Osteocyte (in vitro differentiated cells): ENCODE measurements around the gene GET4. TPM values are rescaled to one million over a fixed set of nuclear protein-coding genes. Genes with fewer than 3 reads are reported as not detected.

Experiments
- DNase-seq: peaks from one replicate; pipeline ENCODE4 v3.0.0; 2021; ENCODE audit warnings: mixed read lengths; ENCODE audit not compliant: unreplicated experiment; ENCODE audit errors: extremely low spot score
- H3K27ac Mint-ChIP-seq: one replicate; pipeline ENCODE4 v1.8.0; 2021; ENCODE audit warnings: mild to moderate bottlenecking, mixed read lengths; ENCODE audit not compliant: unreplicated experiment
- H3K27me3 Mint-ChIP-seq: one replicate; pipeline ENCODE4 v1.8.0; 2021; ENCODE audit warnings: mixed read lengths; ENCODE audit not compliant: unreplicated experiment
- H3K36me3 Mint-ChIP-seq: one replicate; pipeline ENCODE4 v1.8.0; 2021; ENCODE audit warnings: mixed read lengths; ENCODE audit not compliant: unreplicated experiment
- H3K4me1 Mint-ChIP-seq: one replicate; pipeline ENCODE4 v1.8.0; 2021; ENCODE audit warnings: mixed read lengths; ENCODE audit not compliant: unreplicated experiment
- H3K4me3 Mint-ChIP-seq: one replicate; pipeline ENCODE4 v1.8.0; 2021; ENCODE audit warnings: mild to moderate bottlenecking, moderate library complexity, mixed read lengths; ENCODE audit not compliant: unreplicated experiment
- H3K9me3 Mint-ChIP-seq: one replicate; pipeline ENCODE4 v1.8.0; 2021; ENCODE audit warnings: mixed read lengths; ENCODE audit not compliant: unreplicated experiment
- total RNA-seq: library from RNA; stranded (reverse); gene quantifications from 2 replicates; pipeline ENCODE4 v1.2.1, GENCODE V29; 2021
- TF ChIP-seq, protein P1 (sequence below): fragments of 200-600 bp; sonication (generic); IDR thresholded peaks from 2 replicates; pipeline ENCODE4 v1.5.0; 2021; ENCODE audit warnings: antibody characterized with exemption, mild to moderate bottlenecking, moderate library complexity

GET4 gene
- total RNA-seq, 1 donor from 2014 or later, result 33.7 TPM

DNA sequence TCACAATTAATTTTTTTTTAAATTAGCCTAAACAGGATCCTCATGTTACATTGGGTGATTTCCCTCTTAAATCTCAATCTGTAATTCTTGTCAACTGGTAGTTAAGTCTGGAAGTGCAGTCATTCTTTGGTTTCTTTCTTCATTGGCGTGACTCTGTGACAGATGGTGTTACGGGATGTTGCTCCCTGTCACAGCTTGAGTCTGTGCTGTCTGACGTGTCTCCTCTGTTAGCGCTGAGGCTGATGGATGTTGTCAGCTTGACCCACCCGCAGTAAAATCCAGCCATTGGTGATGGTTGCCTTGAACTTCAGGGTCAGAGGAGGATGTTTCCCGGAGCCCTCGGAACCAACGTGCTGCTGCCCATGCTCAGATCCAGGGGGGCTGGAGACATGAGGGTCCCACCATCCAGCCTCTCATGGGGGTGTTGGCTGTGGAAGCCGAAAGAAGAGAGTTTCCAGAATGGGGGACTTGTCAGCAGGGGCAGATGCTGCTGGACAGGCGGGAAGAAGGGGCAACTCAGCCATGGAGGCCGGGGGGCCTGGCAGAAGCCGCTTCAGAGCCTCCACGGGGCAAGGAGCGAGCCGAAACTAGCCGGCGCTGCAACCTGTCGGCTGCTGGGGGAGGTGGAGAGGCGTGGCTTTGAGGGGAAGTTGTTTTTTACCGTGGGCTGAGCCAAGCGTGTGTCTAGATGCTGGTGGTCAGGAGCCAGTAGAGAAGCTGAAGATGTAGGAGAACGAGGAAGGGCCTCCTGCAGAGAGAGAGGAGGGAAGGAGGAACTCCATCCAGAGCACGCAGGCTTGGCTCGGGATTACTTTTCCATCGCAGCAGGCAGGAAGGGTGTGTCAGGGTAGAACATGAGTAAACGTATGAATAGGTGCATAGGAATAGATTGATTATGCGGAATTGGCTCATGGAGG lies 40.6 kb upstream of the GET4 start:
- DNase-seq, result no peak
- no peaks in the 10 kb centered on the region for H3K27me3 Mint-ChIP-seq
- peaks cover 51% of the 10 kb centered on the region for H3K4me1 Mint-ChIP-seq
- H3K27ac Mint-ChIP-seq, result peak overlapping the region; percentile 82
- TF ChIP-seq, protein P1, sequence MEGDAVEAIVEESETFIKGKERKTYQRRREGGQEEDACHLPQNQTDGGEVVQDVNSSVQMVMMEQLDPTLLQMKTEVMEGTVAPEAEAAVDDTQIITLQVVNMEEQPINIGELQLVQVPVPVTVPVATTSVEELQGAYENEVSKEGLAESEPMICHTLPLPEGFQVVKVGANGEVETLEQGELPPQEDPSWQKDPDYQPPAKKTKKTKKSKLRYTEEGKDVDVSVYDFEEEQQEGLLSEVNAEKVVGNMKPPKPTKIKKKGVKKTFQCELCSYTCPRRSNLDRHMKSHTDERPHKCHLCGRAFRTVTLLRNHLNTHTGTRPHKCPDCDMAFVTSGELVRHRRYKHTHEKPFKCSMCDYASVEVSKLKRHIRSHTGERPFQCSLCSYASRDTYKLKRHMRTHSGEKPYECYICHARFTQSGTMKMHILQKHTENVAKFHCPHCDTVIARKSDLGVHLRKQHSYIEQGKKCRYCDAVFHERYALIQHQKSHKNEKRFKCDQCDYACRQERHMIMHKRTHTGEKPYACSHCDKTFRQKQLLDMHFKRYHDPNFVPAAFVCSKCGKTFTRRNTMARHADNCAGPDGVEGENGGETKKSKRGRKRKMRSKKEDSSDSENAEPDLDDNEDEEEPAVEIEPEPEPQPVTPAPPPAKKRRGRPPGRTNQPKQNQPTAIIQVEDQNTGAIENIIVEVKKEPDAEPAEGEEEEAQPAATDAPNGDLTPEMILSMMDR, result no peak
- peaks cover 31% of the 10 kb centered on the region for H3K36me3 Mint-ChIP-seq
- no peaks in the 10 kb centered on the region for H3K9me3 Mint-ChIP-seq
- no peak overlapping the region for H3K4me3 Mint-ChIP-seq

DNA sequence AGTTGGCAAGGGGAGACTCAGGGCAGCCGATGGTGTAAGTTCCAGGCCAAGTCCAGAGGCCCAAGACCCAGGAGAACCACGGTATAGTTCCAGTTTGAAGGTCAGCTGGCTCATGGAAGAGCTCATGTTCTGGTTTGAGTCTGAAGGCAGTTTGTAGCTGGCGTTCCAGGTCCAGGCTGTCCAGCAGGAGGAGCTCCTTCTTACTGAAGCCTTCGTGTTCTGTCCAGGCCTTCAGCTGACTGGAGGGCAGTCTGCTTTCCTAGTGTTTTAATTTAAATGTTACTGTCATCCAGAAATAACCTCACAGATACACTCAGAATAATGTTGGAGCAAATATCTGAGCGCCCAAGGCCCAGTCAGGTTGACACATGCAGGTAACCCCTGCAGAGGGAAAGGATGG lies 39.9 kb upstream of the GET4 start:
- Mint-ChIP-seq H3K27ac (peak overlapping the region; percentile 82), H3K9me3 (no peaks in the 10 kb centered on the region), H3K4me1 (peaks cover 44% of the 10 kb centered on the region), H3K36me3 (peaks cover 33% of the 10 kb centered on the region), H3K4me3 (no peak overlapping the region), H3K27me3 (no peaks in the 10 kb centered on the region)
- TF ChIP-seq, protein P1, result peak; percentile 59
- no peak for DNase-seq

GRCh38 chr7:837001-837400 lies 39.4 kb upstream of the GET4 start:
- Mint-ChIP-seq H3K9me3 (no peaks in the 10 kb centered on the region), H3K4me1 (peaks cover 38% of the 10 kb centered on the region), H3K27me3 (no peaks in the 10 kb centered on the region), H3K36me3 (peaks cover 38% of the 10 kb centered on the region), H3K27ac (peak overlapping the region; percentile 82), H3K4me3 (no peak overlapping the region)
- TF ChIP-seq, protein P1, result no peak
- no peak for DNase-seq

GRCh38 chr7:840001-840600 lies 36.3 kb upstream of the GET4 start:
- TF ChIP-seq, protein P1, result no peak
- peaks cover 52% of the 10 kb centered on the region for H3K36me3 Mint-ChIP-seq
- no peaks in the 10 kb centered on the region for H3K9me3 Mint-ChIP-seq
- no peak overlapping the region for H3K27ac Mint-ChIP-seq
- peaks cover 17% of the 10 kb centered on the region for H3K4me1 Mint-ChIP-seq
- no peak for DNase-seq
- H3K27me3 Mint-ChIP-seq, result no peaks in the 10 kb centered on the region
- H3K4me3 Mint-ChIP-seq, result no peak overlapping the region

GRCh38 chr7:841943-842342 lies 34.4 kb upstream of the GET4 start:
- no peak overlapping the region for H3K27ac Mint-ChIP-seq

More at GRCh38 chr7:841943-842342, 34.4 kb upstream of the GET4 start:
- Mint-ChIP-seq H3K4me3 (no peak overlapping the region), H3K27me3 (no peaks in the 10 kb centered on the region), H3K36me3 (peaks cover 50% of the 10 kb centered on the region), H3K4me1 (peaks cover 5% of the 10 kb centered on the region), H3K9me3 (no peaks in the 10 kb centered on the region)
- TF ChIP-seq, protein P1, result no peak
- DNase-seq, result no peak
